BJ (cell line): ENCODE results near the gene PTPN20. TPM values are rescaled to one million over a fixed set of nuclear protein-coding genes. Genes with fewer than 3 reads are reported as not detected.

ENCODE experiments used
- CTCF ChIA-PET: fragments of 350-600 bp; formaldehyde crosslinking; extraction: SDS; loops from one replicate; lab custom pipeline; 2021; ENCODE audit warnings: antibody characterized with exemption, inconsistent platforms; lab: Yijun Ruan, JAX
- POLR2A ChIA-PET: fragments of 300-600 bp; sonication (Branson Sonifier 250); formaldehyde crosslinking; extraction: SDS; loops from one replicate; lab custom pipeline; 2021; ENCODE audit warnings: antibody characterized with exemption; lab: Charles Lee
- DNase-seq: peaks from one replicate; pipeline ENCODE4 v3.0.0-alpha.2; 2011; ENCODE audit warnings: low read depth
- H3K27me3 ChIP-seq: 2 replicates; pipeline ENCODE4 v1.6.0; 2011; ENCODE audit warnings: low read length; ENCODE audit not compliant: control insufficient read depth, insufficient read depth
- H3K36me3 ChIP-seq: 2 replicates; pipeline ENCODE4 v1.5.1; 2011; ENCODE audit warnings: low read length; ENCODE audit not compliant: control insufficient read depth, insufficient read depth
- H3K4me3 ChIP-seq: 2 replicates; pipeline ENCODE4 v1.5.1; 2011; ENCODE audit warnings: low read depth, mild to moderate bottlenecking, control low read depth, low read length
- CTCF ChIP-seq: IDR thresholded peaks from 2 replicates; pipeline ENCODE4 v1.5.1; 2011; ENCODE audit warnings: low read depth, mild to moderate bottlenecking, control low read depth, inconsistent platforms, low read length, moderate library complexity; ENCODE audit not compliant: insufficient read depth
- polyA plus RNA-seq: library from polyadenylated mRNA; depleted of rRNA; stranded (reverse); fragments of >200 nt; gene quantifications from 2 replicates; pipeline ENCODE4 v1.2.3, GENCODE V29; 2011

PTPN20 gene
- polyA plus RNA-seq, 1 experiment, result 0.04 TPM

GRCh38 chr10:47035171-47035818 lies 124.1 kb downstream of the PTPN20 start:
- TF ChIP-seq CTCF, result no peak
- DNase-seq, result no peak
- Histone ChIP-seq H3K36me3 (no peaks in the 10 kb centered on the region), H3K27me3 (no peaks in the 10 kb centered on the region), H3K4me3 (no peak overlapping the region)
- ChIA-PET POLR2A (no interaction called here), CTCF (interaction anchor here (1.7 kb wide), 1 partner anchor 10 kb away, joined by 5 read pairs; no protein-coding TSS in a partner anchor)

GRCh38 chr10:47035819-47036337 lies 124.7 kb downstream of the PTPN20 start:
- Histone ChIP-seq H3K27me3 (no peaks in the 10 kb centered on the region), H3K4me3 (no peak overlapping the region), H3K36me3 (no peaks in the 10 kb centered on the region)
- DNase-seq, result no peak
- TF ChIP-seq CTCF, result no peak
- CTCF ChIA-PET, result interaction anchor here (1.4 to 1.7 kb wide), 2 partner anchors 10 to 276 kb away, joined by 5 read pairs; no protein-coding TSS in a partner anchor
- POLR2A ChIA-PET, result no interaction called here

- H3K27me3 ChIP-seq, result no peaks in the 10 kb centered on the region
- no peak for TF ChIP-seq CTCF
- no peaks in the 10 kb centered on the region for H3K36me3 ChIP-seq
- DNase-seq, result no peak
- no peak overlapping the region for H3K4me3 ChIP-seq
- POLR2A ChIA-PET, result no interaction called here
- CTCF ChIA-PET, result interaction anchor here (0.6 to 1.7 kb wide), 3 partner anchors 11 to 275 kb away, joined by 4 to 5 read pairs (median 5); no protein-coding TSS in a partner anchor
These were observed 125.5 kb downstream of the PTPN20 start for GRCh38 chr10:47036771-47037170.

- POLR2A ChIA-PET, result no interaction called here
- no peak overlapping the region for H3K4me3 ChIP-seq
- no peaks in the 10 kb centered on the region for H3K36me3 ChIP-seq
- H3K27me3 ChIP-seq, result no peaks in the 10 kb centered on the region
- no peak for DNase-seq
- CTCF ChIA-PET, result interaction anchor here (0.6 kb wide), 1 partner anchor 10 kb away, joined by 4 read pairs; no protein-coding TSS in a partner anchor
- TF ChIP-seq CTCF, result no peak
These were observed 126.6 kb downstream of the PTPN20 start for GRCh38 chr10:47037654-47038425.

GRCh38 chr10:47038881-47039561 lies 127.8 kb downstream of the PTPN20 start:
- no peak overlapping the region for H3K4me3 ChIP-seq
- ChIA-PET POLR2A (no interaction called here), CTCF (interaction anchor here (0.9 kb wide), 1 partner anchor 14 kb away, joined by 4 read pairs; no protein-coding TSS in a partner anchor)
- TF ChIP-seq CTCF, result no peak
- H3K36me3 ChIP-seq, result no peaks in the 10 kb centered on the region
- DNase-seq, result no peak
- no peaks in the 10 kb centered on the region for H3K27me3 ChIP-seq
